ENCODE data around the gene VIPR2. TPM values are rescaled to one million over a fixed set of nuclear protein-coding genes. Genes with fewer than 3 reads are reported as not detected.
"Not testable (repeated sequence)": the region's sequence is repeated elsewhere in the genome, so short reads cannot be mapped to it uniquely, and the experiment has no call there.

Gene VIPR2
- total RNA-seq, 1 donor from 2014 or later: not detected

- Histone ChIP-seq H3K27me3 (ENCODE audit: control insufficient read depth, insufficient read depth, low read length) (no peaks in the 10 kb centered on the region), H3K4me3 (ENCODE audit: low read depth, low read length) (no peak overlapping the region), H3K36me3 (ENCODE audit: control insufficient read depth, insufficient read depth, low read length) (no peaks in the 10 kb centered on the region)
- no peak for FAIRE-seq
- TF ChIP-seq CTCF (IDR thresholded peaks at IDR 0.05; ENCODE audit: insufficient read depth, low read length, severe bottlenecking): no peak
- DNase-seq (ENCODE audit: low read depth): no peak
Measured at GRCh38 chr7:159188011-159188410, 43.3 kb upstream of the VIPR2 start.

- Histone ChIP-seq H3K36me3 (ENCODE audit: control insufficient read depth, insufficient read depth, low read length) (no peaks in the 10 kb centered on the region), H3K27me3 (ENCODE audit: control insufficient read depth, insufficient read depth, low read length) (no peaks in the 10 kb centered on the region), H3K4me3 (ENCODE audit: low read depth, low read length) (no peak overlapping the region)
- FAIRE-seq (no peak), DNase-seq (ENCODE audit: low read depth) (no peak)
- no peak for TF ChIP-seq CTCF (IDR thresholded peaks at IDR 0.05; ENCODE audit: insufficient read depth, low read length, severe bottlenecking)
Measured at GRCh38 chr7:159179241-159179640, 34.6 kb upstream of the VIPR2 start.

GRCh38 chr7:159177284-159177953, 32.8 kb upstream of the VIPR2 start:
- FAIRE-seq (no peak), DNase-seq (ENCODE audit: low read depth) (no peak)
- no peak for TF ChIP-seq CTCF (IDR thresholded peaks at IDR 0.05; ENCODE audit: insufficient read depth, low read length, severe bottlenecking)
- Histone ChIP-seq H3K4me3 (ENCODE audit: low read depth, low read length) (no peak overlapping the region), H3K36me3 (ENCODE audit: control insufficient read depth, insufficient read depth, low read length) (no peaks in the 10 kb centered on the region), H3K27me3 (ENCODE audit: control insufficient read depth, insufficient read depth, low read length) (no peaks in the 10 kb centered on the region)

- no peaks in the 10 kb centered on the region for H3K27me3 ChIP-seq (ENCODE audit: control insufficient read depth, insufficient read depth, low read length)
- DNase-seq (ENCODE audit: low read depth) (no peak), FAIRE-seq (no peak)
- no peak for TF ChIP-seq CTCF (IDR thresholded peaks at IDR 0.05; ENCODE audit: insufficient read depth, low read length, severe bottlenecking)
- no peaks in the 10 kb centered on the region for H3K36me3 ChIP-seq (ENCODE audit: control insufficient read depth, insufficient read depth, low read length)
- no peak overlapping the region for H3K4me3 ChIP-seq (ENCODE audit: low read depth, low read length)
Measured at GRCh38 chr7:159175792-159176191, 31.1 kb upstream of the VIPR2 start.

GRCh38 chr7:159175100-159175499, 30.4 kb upstream of the VIPR2 start:
- not testable (repeated sequence) for H3K36me3 ChIP-seq (ENCODE audit: control insufficient read depth, insufficient read depth, low read length); H3K27me3 ChIP-seq (ENCODE audit: control insufficient read depth, insufficient read depth, low read length); DNase-seq (ENCODE audit: low read depth); H3K4me3 ChIP-seq (ENCODE audit: low read depth, low read length); FAIRE-seq

- no peak overlapping the region for H3K4me3 ChIP-seq (ENCODE audit: low read depth, low read length)
- no peak for TF ChIP-seq CTCF (IDR thresholded peaks at IDR 0.05; ENCODE audit: insufficient read depth, low read length, severe bottlenecking)
- H3K27me3 ChIP-seq (ENCODE audit: control insufficient read depth, insufficient read depth, low read length): no peaks in the 10 kb centered on the region
- no peak for DNase-seq (ENCODE audit: low read depth)
- H3K36me3 ChIP-seq (ENCODE audit: control insufficient read depth, insufficient read depth, low read length): no peaks in the 10 kb centered on the region
- FAIRE-seq: no peak
Measured at GRCh38 chr7:159172400-159172799, 27.7 kb upstream of the VIPR2 start.

Data from bronchial epithelial cell (primary cell).